Progenitor cell of endocrine pancreas (in vitro differentiated cells): Measurements from ENCODE around the gene DAAM2. TPM values are rescaled to one million over a fixed set of nuclear protein-coding genes. Genes with fewer than 3 reads are reported as not detected.

Experiments used
- DNase-seq: peaks from one replicate; pipeline ENCODE4 v3.0.0; 2021; ENCODE audit warnings: low spot score; ENCODE audit not compliant: unreplicated experiment
- H3K27ac Mint-ChIP-seq: 2 replicates; pipeline ENCODE4 v1.8.0; 2021; ENCODE audit warnings: mild to moderate bottlenecking, moderate library complexity, mixed read lengths
- H3K27me3 Mint-ChIP-seq: 2 replicates; pipeline ENCODE4 v1.8.0; 2021; ENCODE audit warnings: mixed read lengths
- H3K36me3 Mint-ChIP-seq: 2 replicates; pipeline ENCODE4 v1.8.0; 2022; ENCODE audit warnings: mixed read lengths; ENCODE audit not compliant: insufficient read depth
- H3K4me1 Mint-ChIP-seq: 2 replicates; pipeline ENCODE4 v1.8.0; 2021; ENCODE audit warnings: low read depth, mixed read lengths
- H3K4me3 Mint-ChIP-seq: 2 replicates; pipeline ENCODE4 v1.8.0; 2021; ENCODE audit warnings: low read depth, mild to moderate bottlenecking, moderate library complexity, mixed read lengths
- H3K9me3 Mint-ChIP-seq: 2 replicates; pipeline ENCODE4 v1.8.0; 2021; ENCODE audit warnings: low read depth, mixed read lengths
- CTCF ChIP-seq: fragments of 200-600 bp; sonication (generic); IDR thresholded peaks from one replicate; pipeline ENCODE4 v1.5.0; 2021; ENCODE audit warnings: antibody characterized with exemption, mild to moderate bottlenecking; ENCODE audit not compliant: unreplicated experiment
- total RNA-seq: library from RNA; stranded (reverse); gene quantifications from 2 replicates; pipeline ENCODE4 v1.2.1, GENCODE V29; 2021

DAAM2 gene
- total RNA-seq, 1 donor from 2014 or later = 6.3 TPM

DNA sequence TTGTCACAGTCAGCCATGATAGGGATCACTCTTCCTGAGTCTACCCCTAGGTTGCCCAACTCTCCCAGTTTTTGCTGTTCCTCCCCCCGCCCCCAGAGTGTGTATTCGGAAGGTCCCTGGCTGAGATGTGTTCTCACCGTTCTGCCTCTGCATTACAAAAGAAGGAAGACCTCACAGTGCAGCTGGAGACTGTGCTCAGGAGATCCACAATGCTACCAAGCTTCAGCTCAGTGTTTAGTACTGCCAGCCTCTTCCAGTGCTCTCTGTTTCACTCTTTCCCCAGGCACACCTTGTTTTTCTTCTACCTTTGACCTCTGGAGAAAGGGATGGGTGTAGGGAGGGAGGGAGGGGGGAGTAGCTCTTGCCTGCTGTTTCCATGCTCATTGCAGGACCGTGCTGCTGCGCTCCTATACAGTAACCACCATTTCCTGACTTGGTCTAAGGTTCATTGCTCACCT is 155.5 kb downstream of the DAAM2 start:
- Mint-ChIP-seq H3K9me3 (no peaks in the 10 kb centered on the region), H3K27ac (no peak overlapping the region), H3K36me3 (no peaks in the 10 kb centered on the region), H3K27me3 (peaks cover 7% of the 10 kb centered on the region), H3K4me3 (no peak overlapping the region), H3K4me1 (peaks cover 15% of the 10 kb centered on the region)
- TF ChIP-seq CTCF = no peak
- DNase-seq = no peak

- no peak for DNase-seq
- no peaks in the 10 kb centered on the region for H3K36me3 Mint-ChIP-seq
- H3K9me3 Mint-ChIP-seq = no peaks in the 10 kb centered on the region
- no peak for TF ChIP-seq CTCF
- no peak overlapping the region for H3K27ac Mint-ChIP-seq
- H3K4me3 Mint-ChIP-seq = no peak overlapping the region
- H3K4me1 Mint-ChIP-seq = peaks cover 15% of the 10 kb centered on the region
- H3K27me3 Mint-ChIP-seq = peaks cover 7% of the 10 kb centered on the region
Observed at GRCh38 chr6:39948199-39948791, 156.1 kb downstream of the DAAM2 start.

- H3K4me1 Mint-ChIP-seq = peaks cover 15% of the 10 kb centered on the region
- TF ChIP-seq CTCF = no peak
- H3K9me3 Mint-ChIP-seq = peaks cover 3% of the 10 kb centered on the region
- no peaks in the 10 kb centered on the region for H3K36me3 Mint-ChIP-seq
- DNase-seq = no peak
- no peak overlapping the region for H3K4me3 Mint-ChIP-seq
- no peak overlapping the region for H3K27ac Mint-ChIP-seq
- peaks cover 7% of the 10 kb centered on the region for H3K27me3 Mint-ChIP-seq
Observed at GRCh38 chr6:39950125-39950720, 158.0 kb downstream of the DAAM2 start.

- no peaks in the 10 kb centered on the region for H3K36me3 Mint-ChIP-seq
- DNase-seq = no peak
- H3K4me1 Mint-ChIP-seq = peaks cover 15% of the 10 kb centered on the region
- H3K9me3 Mint-ChIP-seq = peaks cover 5% of the 10 kb centered on the region
- H3K4me3 Mint-ChIP-seq = no peak overlapping the region
- no peak overlapping the region for H3K27ac Mint-ChIP-seq
- TF ChIP-seq CTCF = no peak
- peaks cover 7% of the 10 kb centered on the region for H3K27me3 Mint-ChIP-seq
Observed at GRCh38 chr6:39951191-39951590, 159.0 kb downstream of the DAAM2 start.

DNA sequence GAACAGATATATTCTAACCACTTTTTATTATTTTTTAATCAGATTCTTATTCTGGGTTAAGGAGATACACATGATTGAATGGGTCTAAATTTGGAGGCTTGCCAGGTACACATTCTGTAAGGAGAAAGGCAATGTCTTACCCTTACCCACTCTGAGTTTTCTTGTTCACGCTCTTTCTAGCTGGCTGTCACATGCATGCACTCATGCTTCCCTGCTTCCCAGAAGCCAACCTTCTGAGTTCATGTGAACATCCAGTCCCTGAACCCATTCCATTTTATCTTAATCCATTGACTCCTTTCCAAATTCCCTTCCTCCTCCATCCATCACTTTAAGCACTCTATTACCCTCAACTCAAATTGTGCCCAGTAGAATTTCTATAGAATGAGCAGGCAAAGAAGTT is 159.5 kb downstream of the DAAM2 start:
- Mint-ChIP-seq H3K4me3 (no peak overlapping the region), H3K27ac (no peak overlapping the region), H3K27me3 (peaks cover 7% of the 10 kb centered on the region), H3K4me1 (peaks cover 15% of the 10 kb centered on the region), H3K36me3 (no peaks in the 10 kb centered on the region), H3K9me3 (peaks cover 5% of the 10 kb centered on the region)
- DNase-seq = no peak
- TF ChIP-seq CTCF = no peak
